Activated T-helper 1 cell treated with anti-CD3 and anti-CD28 coated beads, Interleukin-2, amount 50 U/mL, for 16 hours (primary cell): Measurements from ENCODE around the gene LTV1.
"Not testable (repeated sequence)": the region's sequence is repeated elsewhere in the genome, so short reads cannot be mapped to it uniquely, and the experiment has no call there.

Experiments used
- DNase-seq, 2 donors: peaks; one replicate each; pipeline ENCODE4 v3.0.0-alpha.2; 2020; ENCODE audit warnings: low read depth in 1 of 2, low spot score in 1 of 2

The LTV1 gene

GRCh38 chr6:143842461-143842901 lies 657 bp upstream of the LTV1 start:
- DNase-seq: no peak

- DNase-seq: no peak
These were observed 500 bp downstream of the LTV1 start for GRCh38 chr6:143843677-143843999.

GRCh38 chr6:143844006-143844405 lies 868 bp downstream of the LTV1 start:
- DNase-seq: no peak

- no peak for DNase-seq
These were observed 1.9 kb downstream of the LTV1 start for GRCh38 chr6:143845033-143845432.

DNA sequence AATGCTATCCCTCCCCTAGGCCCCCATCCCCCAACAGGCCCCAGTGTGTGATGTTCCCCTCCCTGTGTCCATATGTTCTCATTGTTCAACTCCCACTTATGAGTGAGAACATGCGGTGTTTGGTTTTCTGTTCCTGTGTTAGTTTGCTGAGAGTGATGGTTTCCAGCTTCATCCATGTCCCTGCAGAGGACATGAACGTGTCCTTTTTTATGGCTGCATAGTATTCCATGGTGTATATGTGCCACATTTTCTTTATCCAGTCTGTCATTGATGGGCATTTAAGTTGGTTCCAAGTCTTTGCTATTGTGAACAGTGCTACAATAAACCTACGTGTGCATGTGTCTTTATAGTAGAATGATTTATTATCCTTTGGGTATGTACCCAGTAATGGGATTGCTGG lies 8.6 kb downstream of the LTV1 start:
- not testable (repeated sequence) for DNase-seq

DNA sequence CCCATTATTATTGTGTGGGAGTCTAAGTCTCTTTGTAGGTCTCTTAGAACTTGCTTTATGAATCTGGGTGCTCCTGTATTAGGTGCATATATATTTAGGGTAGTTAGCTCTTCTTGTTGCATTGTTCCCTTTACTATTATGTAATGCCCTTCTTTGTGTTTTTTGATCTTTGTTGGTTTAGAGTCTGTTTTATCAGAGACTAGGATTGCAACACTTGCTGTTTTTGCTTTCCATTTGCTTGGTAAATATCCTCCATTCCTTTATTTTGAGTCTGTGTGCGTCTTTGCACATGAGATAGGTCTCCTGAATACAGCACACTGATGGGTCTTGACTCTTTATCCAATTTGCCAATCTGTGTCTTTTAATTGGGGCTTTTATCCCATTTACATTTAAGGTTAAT lies 11.9 kb downstream of the LTV1 start:
- not testable (repeated sequence) for DNase-seq

- not testable (repeated sequence) for DNase-seq
These were observed 13.6 kb downstream of the LTV1 start for GRCh38 chr6:143856762-143857161.

DNA sequence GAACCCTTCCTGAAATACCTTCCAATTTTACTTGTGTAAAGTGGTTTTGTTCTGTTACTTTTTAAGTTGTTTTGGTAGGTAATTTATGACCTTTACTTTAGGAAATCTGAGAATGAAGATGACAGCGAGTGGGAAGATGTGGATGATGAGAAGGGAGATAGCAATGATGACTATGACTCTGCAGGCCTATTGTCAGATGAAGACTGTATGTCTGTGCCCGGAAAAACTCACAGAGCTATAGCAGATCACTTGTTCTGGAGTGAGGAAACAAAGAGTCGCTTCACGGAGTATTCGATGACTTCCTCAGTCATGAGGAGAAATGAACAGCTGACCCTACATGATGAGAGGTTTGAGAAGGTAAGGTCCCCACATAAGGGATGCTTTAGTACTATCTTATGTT lies 14.5 kb downstream of the LTV1 start:
- no peak for DNase-seq

DNA sequence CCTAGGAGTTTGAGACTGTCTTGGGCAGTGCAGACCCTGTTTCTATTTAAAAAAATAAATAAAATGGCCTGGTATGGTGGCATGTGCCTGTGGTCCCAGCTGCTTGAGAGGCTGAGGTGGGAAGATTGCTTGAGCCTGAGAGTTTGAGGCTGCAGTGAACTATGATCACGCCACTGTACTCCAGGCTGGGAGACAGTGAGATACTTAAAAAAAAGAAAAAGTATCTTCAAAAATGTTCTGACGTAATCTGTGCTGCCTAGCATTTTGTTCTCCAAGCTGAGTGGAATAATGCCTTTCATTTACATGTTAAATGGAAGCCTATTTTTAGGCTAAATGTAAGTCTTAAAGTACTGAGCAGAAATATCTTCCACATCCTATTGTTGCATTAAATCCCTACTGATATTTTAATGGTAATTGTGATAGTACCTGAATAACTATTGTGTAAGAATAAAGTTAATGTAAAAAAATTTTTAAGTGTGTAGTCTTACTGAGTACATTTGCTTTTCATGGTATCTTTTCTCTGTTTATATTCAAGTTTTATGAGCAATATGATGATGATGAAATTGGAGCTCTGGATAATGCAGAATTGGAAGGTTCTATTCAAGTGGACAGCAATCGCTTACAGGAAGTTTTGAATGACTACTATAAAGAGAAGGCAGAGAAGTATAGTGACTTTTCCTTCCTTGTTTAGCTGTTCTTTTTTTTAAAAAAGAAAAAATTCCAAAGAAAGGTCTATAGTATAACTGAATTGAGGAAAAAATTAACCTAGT lies 16.9 kb downstream of the LTV1 start:
- DNase-seq: no peak

GRCh38 chr6:143863771-143864170 lies 20.6 kb downstream of the LTV1 start:
- DNase-seq: no peak

GRCh38 chr6:143864234-143864633 lies 21.1 kb downstream of the LTV1 start, which contains the start of gene ZC2HC1B:
Gene ZC2HC1B (plus strand): TSS chr6:143864474. CDS start chr6:143864540, 66 bp downstream.
- DNase-seq: no peak

DNA sequence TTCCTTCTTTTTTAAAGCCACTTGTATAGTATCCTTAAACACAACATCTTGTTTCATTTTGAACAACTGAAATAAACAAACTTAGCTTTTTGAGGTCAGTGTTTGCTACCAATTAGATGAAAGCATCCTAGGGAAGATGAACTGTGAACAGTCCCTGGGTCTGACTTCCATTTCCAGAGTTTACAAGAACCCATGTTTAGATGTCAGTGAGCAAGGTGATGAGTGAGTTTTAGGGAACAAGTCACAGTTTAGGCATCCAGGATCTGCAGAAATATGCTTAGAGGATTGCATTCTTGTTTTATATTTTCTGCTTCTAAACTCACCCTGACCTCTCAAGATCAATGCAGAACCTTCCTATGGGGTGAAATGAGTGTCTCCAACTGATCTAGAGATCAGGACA lies 24.1 kb downstream of the LTV1 start:
- DNase-seq: no peak

- not testable (repeated sequence) for DNase-seq
These were observed 25.7 kb downstream of the LTV1 start for GRCh38 chr6:143868808-143869207.

- not testable (repeated sequence) for DNase-seq
These were observed 28.1 kb downstream of the LTV1 start for GRCh38 chr6:143871202-143871730.

DNA sequence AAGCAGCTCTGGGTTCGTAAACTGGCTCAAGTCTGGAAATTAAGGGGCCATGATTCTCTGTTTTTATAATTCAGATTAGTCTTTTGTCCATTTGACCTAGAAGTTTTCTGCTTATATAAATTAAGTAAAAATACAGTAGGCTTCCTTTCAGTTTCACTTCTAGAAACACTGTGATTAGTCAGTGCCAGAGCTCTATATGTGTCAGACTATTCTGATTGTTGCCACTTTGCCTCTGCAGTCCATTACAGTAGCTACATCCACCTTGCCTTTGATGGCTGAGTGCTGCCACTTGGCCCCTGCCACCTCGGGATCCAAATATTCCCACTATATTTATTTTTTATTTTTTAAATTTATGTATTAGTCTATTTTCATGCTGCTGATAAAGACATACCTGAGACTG lies 29.1 kb downstream of the LTV1 start:
- DNase-seq: no peak

- not testable (repeated sequence) for DNase-seq
These were observed 30.5 kb downstream of the LTV1 start for GRCh38 chr6:143873600-143873999.

DNA sequence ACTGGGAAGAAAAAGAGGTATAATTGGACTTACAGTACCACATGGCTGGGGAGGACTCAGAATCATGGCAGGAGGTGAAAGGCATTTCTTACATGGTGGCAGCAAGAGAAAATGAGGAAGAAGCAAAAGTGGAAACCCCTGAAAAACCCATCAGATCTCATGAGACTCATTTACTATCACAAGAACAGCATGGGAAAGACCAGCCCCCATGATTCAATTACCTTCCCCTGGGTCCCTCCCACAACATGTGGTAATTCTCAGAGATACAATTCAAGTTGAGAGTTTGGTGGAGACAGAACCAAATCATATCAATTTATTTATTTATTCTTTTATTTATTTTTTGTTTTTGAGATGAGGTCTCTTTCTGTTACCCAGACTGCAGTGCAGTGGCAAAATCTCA lies 31.4 kb downstream of the LTV1 start:
- DNase-seq: not testable (repeated sequence)

GRCh38 chr6:143877584-143878271 lies 34.6 kb downstream of the LTV1 start:
- DNase-seq: no peak

GRCh38 chr6:143878272-143878760 lies 35.2 kb downstream of the LTV1 start:
- DNase-seq: no peak

DNA sequence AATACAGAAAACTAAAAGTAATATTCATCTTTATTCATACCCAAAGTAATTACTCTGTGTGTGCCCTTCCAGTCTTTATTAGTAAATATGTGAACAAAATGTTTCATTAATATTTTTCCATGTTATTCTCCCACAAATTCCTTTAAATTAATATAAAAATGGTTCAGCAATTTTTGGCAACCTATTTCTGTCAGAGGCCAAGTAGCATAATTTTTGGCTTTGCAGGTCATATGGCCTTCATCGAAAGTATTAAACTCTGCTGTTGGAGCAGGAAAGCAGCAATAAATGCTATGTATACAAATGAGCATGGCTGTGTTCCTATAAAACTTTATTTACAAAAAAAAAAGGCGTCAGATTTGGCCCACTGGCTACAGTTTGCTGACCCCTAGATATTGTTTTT lies 37.3 kb downstream of the LTV1 start:
- DNase-seq: no peak

GRCh38 chr6:143882401-143882930 lies 39.3 kb downstream of the LTV1 start:
- DNase-seq: no peak
